Natural killer cell (primary cell): Measurements from ENCODE around the gene TOMM70. TPM values are rescaled to one million over a fixed set of nuclear protein-coding genes. Genes with fewer than 3 reads are reported as not detected.

Source experiments
- ATAC-seq, 3 donors: fragments of 150-1000 bp in 2 of 3; fragments of 200-7000 bp in 1 of 3; cut with Tn5 transposase; 1 replicate in 1 of 3; 2 replicates in 2 of 3; pipeline ENCODE4 v1.10.0; 2021; ENCODE audit warnings: mild to moderate bottlenecking in 2 of 3, moderate library complexity in 2 of 3
- DNase-seq, 2 donors: peaks; one replicate each; pipeline versions ENCODE4 v3.0.0 to v3.0.0-alpha.2; 2013 to 2021; ENCODE audit warnings: mixed read lengths in 1 of 2
- H3K27ac ChIP-seq: one replicate; pipeline ENCODE4 v1.5.1; 2013; ENCODE audit warnings: mild to moderate bottlenecking, low read length
- H3K27me3 ChIP-seq: one replicate; pipeline ENCODE4 v1.6.1; 2013; ENCODE audit warnings: low read length; ENCODE audit not compliant: control insufficient read depth, insufficient read depth
- H3K36me3 ChIP-seq: one replicate; pipeline ENCODE4 v1.6.1; 2013; ENCODE audit warnings: low read length; ENCODE audit not compliant: control insufficient read depth, insufficient read depth
- H3K4me1 ChIP-seq: one replicate; pipeline ENCODE4 v1.6.1; 2013; ENCODE audit warnings: low read length; ENCODE audit not compliant: control insufficient read depth, insufficient read depth
- H3K4me3 ChIP-seq: one replicate; pipeline ENCODE4 v1.5.1; 2013; ENCODE audit warnings: low read length
- H3K9me3 ChIP-seq: one replicate; pipeline ENCODE4 v1.6.1; 2013; ENCODE audit warnings: low read length; ENCODE audit not compliant: control insufficient read depth, insufficient read depth
- H3K27ac Mint-ChIP-seq, 2 donors: one replicate each; pipeline ENCODE4 v1.8.0; 2022; ENCODE audit warnings: mild to moderate bottlenecking in 2 of 2, mixed read lengths in 2 of 2, moderate library complexity in 1 of 2
- H3K27me3 Mint-ChIP-seq, 2 donors: one replicate each; pipeline ENCODE4 v1.8.0; 2022; ENCODE audit warnings: low read depth in 2 of 2, mixed read lengths in 2 of 2
- H3K36me3 Mint-ChIP-seq: one replicate; pipeline ENCODE4 v1.8.0; 2022; ENCODE audit warnings: mixed read lengths
- H3K4me1 Mint-ChIP-seq, 2 donors: one replicate each; pipeline ENCODE4 v1.8.0; 2022; ENCODE audit warnings: mixed read lengths in 2 of 2
- H3K4me3 Mint-ChIP-seq: one replicate; pipeline ENCODE4 v1.8.0; 2022; ENCODE audit warnings: mild to moderate bottlenecking, moderate library complexity, mixed read lengths
- H3K9me3 Mint-ChIP-seq, 2 donors: one replicate each; pipeline ENCODE4 v1.8.0; 2022; ENCODE audit warnings: mixed read lengths in 2 of 2
- CTCF ChIP-seq: fragments of 200-600 bp; IDR thresholded peaks from one replicate; pipeline ENCODE4 v1.8.0; 2022; ENCODE audit warnings: antibody characterized with exemption
- WGBS: methylation state at CpG from one replicate; pipeline ENCODE4 v1.1.7; 2013; ENCODE audit warnings: missing lambda C conversion rate; ENCODE audit not compliant: insufficient coverage; 5-methylcytosine and 5-hydroxymethylcytosine counted together
- intact Hi-C: fragments of 100-400 bp; cut with micrococcal nuclease; formaldehyde crosslinking; loops from one replicate; pipeline ENCODE4 v1.14.2; 2022
- total RNA-seq, 4 donors: library from RNA; stranded (reverse); fragments of 120-200 nt in 1 of 4; gene quantifications; one replicate each; pipeline versions ENCODE4 v1.2.3 to v1.2.4, GENCODE V29; 2013 to 2022

The TOMM70 gene
- total RNA-seq, 3 donors from 2014 or later (not counting 1 experiment from before 2014, with no cell fraction given), result 19.1 to 26.6 (median 24.0) TPM

GRCh38 chr3:100404250-100404548 lies 3.3 kb upstream of the TOMM70 start:
- Histone ChIP-seq H3K4me3 (no peak overlapping the region), H3K4me1 (peaks cover 13% of the 10 kb centered on the region), H3K36me3 (no peaks in the 10 kb centered on the region), H3K9me3 (no peaks in the 10 kb centered on the region), H3K27ac (no peak overlapping the region), H3K27me3 (no peaks in the 10 kb centered on the region)
- peaks cover 11% of the 10 kb centered on the region for H3K36me3 Mint-ChIP-seq
- no peak for DNase-seq
- no peak for TF ChIP-seq CTCF
- 100% methylated on average over 1 of the region's 1 CpG for WGBS
- no peak for ATAC-seq
- intact Hi-C loops, result loop anchor here (10.0 kb wide), 2 partner anchors 589 to 1271 kb away; partner anchors contain the start of genes CMSS1 and ZBTB11
- H3K27ac Mint-ChIP-seq, result no peak overlapping the region
- no peaks in the 10 kb centered on the region for H3K27me3 Mint-ChIP-seq
- H3K4me3 Mint-ChIP-seq, result no peak overlapping the region
- H3K4me1 Mint-ChIP-seq, result peaks cover 20 to 25% of the 10 kb centered on the region in 2 donors
- H3K9me3 Mint-ChIP-seq, result peaks cover 5% of the 10 kb centered on the region in 2 donors

DNA sequence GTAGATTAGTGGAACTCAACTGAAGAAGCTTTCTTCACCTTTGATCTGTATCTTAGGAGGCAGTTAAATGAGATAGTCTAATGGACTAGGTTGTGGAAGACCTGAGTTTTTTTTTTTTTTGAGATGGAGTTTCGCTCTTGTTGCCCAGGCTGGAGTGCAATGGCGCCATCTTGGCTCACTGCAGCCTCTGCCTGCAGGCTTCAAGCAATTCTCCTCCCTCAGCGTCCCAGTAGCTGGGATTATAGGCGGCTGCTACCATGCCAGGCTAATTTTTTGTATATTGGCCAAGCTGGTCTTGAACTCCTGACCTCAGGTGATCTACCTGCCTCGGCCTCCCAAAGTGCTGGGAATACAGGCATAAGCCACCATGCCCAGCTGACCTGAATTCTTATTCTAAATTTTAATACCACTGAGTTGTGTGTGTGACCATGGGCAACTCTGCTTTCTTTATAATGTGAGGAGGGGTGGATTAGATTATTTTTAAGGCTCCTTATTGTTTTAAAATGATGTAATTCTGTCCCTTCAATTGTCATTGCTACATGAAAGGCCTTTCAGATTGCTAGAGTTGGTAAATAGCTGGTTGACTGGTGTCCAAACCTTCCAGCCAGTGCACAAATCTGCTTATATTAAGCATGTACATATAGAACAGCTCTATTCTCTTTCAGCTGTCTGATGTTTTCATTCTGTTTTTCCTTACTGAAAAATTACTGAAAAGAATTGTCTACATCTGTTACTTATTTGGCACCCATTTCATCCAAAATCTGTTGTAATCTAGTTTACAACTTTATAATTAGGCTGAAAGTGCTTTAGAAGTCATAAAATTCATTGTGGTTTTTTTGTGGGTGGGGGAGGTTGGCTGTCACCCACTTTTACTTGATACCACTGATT lies 2.7 kb upstream of the TOMM70 start:
- no peak overlapping the region for H3K4me3 Mint-ChIP-seq

DNA sequence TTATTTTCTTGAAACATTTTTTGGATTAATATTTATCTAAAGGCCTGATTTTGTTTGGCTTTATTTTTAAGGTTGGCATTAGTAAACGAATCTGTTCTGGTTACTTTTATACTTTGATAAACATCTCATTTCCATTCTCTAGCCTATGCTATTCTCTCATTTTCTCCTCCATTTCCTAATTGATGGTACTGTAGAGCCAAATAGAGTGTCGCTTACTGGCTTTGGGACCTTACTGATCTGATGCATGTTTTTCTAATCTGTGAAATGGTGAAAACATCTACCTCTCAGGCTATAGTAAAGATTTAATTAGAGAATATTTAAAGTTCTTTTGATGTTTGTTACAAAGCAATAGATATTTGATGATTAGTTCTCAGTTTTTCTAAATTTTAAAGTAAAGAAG lies 2.0 kb upstream of the TOMM70 start:
- WGBS, result no CpG with 5 or more reads among the region's 2 CpGs
- DNase-seq, result no peak
- TF ChIP-seq CTCF, result no peak
- Mint-ChIP-seq H3K27me3 (no peaks in the 10 kb centered on the region), H3K27ac (no peak overlapping the region), H3K4me1 (peaks cover 20 to 26% of the 10 kb centered on the region in 2 donors), H3K4me3 (peak overlapping the region; percentile 55), H3K9me3 (peaks cover 5% of the 10 kb centered on the region in 2 donors), H3K36me3 (peaks cover 9% of the 10 kb centered on the region)
- no peaks in the 10 kb centered on the region for H3K9me3 ChIP-seq
- H3K4me3 ChIP-seq, result no peak overlapping the region
- H3K27me3 ChIP-seq, result no peaks in the 10 kb centered on the region
- intact Hi-C loops, result loop anchor here (10.0 kb wide), 2 partner anchors 588 to 1272 kb away; partner anchors contain the start of genes CMSS1 and ZBTB11
- H3K36me3 ChIP-seq, result no peaks in the 10 kb centered on the region
- peaks cover 18% of the 10 kb centered on the region for H3K4me1 ChIP-seq
- no peak for ATAC-seq
- no peak overlapping the region for H3K27ac ChIP-seq

More for the DNA sequence above, 2.7 kb upstream of the TOMM70 start:
- Mint-ChIP-seq H3K27me3 (no peaks in the 10 kb centered on the region), H3K27ac (no peak overlapping the region), H3K4me1 (peaks cover 20 to 26% of the 10 kb centered on the region in 2 donors), H3K36me3 (peaks cover 11% of the 10 kb centered on the region), H3K9me3 (peaks cover 5% of the 10 kb centered on the region in 2 donors)
- 95% methylated on average over 5 of the region's 5 CpGs for WGBS
- H3K27me3 ChIP-seq, result no peaks in the 10 kb centered on the region
- H3K36me3 ChIP-seq, result no peaks in the 10 kb centered on the region
- no peak overlapping the region for H3K27ac ChIP-seq
- H3K9me3 ChIP-seq, result no peaks in the 10 kb centered on the region
- DNase-seq (no peak), ATAC-seq (no peak)
- TF ChIP-seq CTCF, result no peak
- H3K4me1 ChIP-seq, result peaks cover 18% of the 10 kb centered on the region
- no peak overlapping the region for H3K4me3 ChIP-seq
- intact Hi-C loops, result loop anchor here (10.0 kb wide), 2 partner anchors 589 to 1271 kb away; partner anchors contain the start of genes CMSS1 and ZBTB11
